Ureter (tissue), 1 donor: Measurements from ENCODE around the gene ABCG2. TPM values are rescaled to one million over a fixed set of nuclear protein-coding genes. Genes with fewer than 3 reads are reported as not detected.
"Not testable (repeated sequence)": the region's sequence is repeated elsewhere in the genome, so short reads cannot be mapped to it uniquely, and the experiment has no call there.

Experiments used
- DNase-seq: peaks from one replicate; pipeline ENCODE4 v3.0.0-alpha.2; 2020; ENCODE audit warnings: low spot score
- total RNA-seq: library from RNA; stranded (reverse); gene quantifications from one replicate; pipeline ENCODE4 v1.2.4, GENCODE V29; 2023
- donor health status: DM: yes; HTN: yes; CAD: no.

The ABCG2 gene
- total RNA-seq, 1 donor from 2014 or later = 6.3 TPM

DNA sequence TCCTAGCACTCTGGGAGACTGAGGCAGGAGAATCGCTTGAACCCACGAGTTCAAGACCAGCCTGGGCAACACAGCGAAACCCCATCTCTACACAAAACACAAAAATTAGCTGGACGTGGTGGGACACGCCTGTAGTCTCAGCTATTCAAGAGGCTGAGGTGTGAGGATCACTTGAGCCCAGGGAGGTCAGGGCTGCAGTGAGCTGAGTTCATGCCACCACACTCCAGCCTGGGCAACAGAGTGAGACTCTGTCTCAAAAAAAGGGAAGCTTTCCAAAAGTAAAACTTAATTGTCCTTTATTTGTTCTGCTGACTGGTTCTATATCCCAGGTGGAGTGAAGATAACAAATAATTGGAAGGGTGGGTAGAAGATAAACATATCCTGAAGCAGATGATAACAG is 45.6 kb downstream of the ABCG2 start:
- no peak for DNase-seq

- no peak for DNase-seq
Observed at GRCh38 chr4:88110826-88111225, 47.6 kb downstream of the ABCG2 start.

GRCh38 chr4:88109123-88109881 is 49.1 kb downstream of the ABCG2 start:
- DNase-seq = no peak

GRCh38 chr4:88108747-88109122 is 49.7 kb downstream of the ABCG2 start:
- no peak for DNase-seq

- DNase-seq = not testable (repeated sequence)
Observed at GRCh38 chr4:88108108-88108465, 50.4 kb downstream of the ABCG2 start.

DNA sequence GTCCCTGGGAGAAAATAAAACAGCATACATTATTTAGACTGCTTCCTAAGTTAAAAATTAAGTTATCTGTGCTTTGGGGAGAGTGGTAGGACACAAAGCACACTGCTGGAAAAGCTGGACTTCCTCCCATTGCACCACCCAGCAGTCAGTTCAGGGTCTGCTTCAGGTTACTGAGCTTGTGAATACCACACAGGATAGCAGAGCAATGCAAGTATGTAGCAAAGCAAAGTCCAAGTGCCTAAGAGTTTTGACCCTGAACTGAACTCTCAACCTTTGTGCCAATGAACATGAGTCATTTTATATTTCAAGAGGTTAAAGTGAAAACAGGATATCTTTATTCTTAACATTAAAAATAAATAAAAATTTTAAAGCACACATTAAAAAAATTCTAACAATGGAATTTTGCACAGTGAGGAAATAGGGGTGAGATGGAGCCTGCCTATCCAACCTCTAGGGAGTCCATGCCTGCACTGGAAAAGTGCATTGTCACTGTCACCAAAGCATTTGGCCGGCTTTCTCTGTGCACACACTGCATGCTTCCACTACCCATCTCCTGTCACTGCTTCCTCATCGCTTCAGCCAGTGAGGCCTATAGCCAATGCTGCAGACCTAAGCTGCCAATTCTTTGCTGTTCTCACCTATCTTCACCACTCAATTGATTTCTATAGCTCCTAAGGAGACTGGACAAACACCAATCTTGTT is 50.9 kb downstream of the ABCG2 start:
- no peak for DNase-seq

- no peak for DNase-seq
Observed at GRCh38 chr4:88106205-88106604, 52.2 kb downstream of the ABCG2 start.

GRCh38 chr4:88104902-88105610 is 53.4 kb downstream of the ABCG2 start:
- no peak for DNase-seq

DNA sequence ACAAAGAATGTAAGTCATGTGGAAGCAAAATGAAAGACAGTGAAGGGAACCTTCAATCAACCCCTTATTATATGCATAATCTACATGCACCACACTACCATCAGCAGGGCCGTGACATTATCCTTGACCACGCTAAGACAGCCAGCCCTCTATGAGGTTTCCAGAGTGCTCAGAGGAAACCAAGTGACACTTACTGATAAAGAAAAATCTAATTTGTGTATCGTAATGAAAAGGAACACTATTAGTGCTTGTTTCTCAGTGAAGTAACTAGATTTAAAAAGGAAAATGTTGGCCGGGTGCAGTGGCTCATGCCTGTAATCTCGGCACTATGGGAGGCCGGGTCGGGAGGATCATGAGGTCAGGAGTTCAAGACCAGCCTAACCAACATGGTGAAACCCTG is 56.4 kb downstream of the ABCG2 start:
- no peak for DNase-seq

DNA sequence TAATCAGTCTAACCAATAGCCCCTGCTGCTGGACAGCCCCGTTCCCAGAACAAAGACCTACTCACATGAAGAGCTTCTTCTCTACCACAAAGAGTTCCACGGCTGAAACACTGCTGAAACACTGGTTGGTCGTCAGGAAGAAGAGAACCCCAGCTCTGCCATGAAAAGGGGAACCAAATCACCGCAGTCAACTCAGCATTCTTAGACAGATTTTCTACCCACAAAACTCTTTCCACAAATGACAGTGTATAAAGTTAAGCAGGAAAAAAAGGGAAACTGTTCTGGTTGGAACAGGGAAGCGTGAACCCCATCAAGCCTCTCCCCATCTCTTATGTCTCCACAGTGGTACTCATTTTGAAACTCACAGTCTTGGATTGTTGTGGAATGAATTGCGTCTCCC is 57.3 kb downstream of the ABCG2 start:
- no peak for DNase-seq

DNA sequence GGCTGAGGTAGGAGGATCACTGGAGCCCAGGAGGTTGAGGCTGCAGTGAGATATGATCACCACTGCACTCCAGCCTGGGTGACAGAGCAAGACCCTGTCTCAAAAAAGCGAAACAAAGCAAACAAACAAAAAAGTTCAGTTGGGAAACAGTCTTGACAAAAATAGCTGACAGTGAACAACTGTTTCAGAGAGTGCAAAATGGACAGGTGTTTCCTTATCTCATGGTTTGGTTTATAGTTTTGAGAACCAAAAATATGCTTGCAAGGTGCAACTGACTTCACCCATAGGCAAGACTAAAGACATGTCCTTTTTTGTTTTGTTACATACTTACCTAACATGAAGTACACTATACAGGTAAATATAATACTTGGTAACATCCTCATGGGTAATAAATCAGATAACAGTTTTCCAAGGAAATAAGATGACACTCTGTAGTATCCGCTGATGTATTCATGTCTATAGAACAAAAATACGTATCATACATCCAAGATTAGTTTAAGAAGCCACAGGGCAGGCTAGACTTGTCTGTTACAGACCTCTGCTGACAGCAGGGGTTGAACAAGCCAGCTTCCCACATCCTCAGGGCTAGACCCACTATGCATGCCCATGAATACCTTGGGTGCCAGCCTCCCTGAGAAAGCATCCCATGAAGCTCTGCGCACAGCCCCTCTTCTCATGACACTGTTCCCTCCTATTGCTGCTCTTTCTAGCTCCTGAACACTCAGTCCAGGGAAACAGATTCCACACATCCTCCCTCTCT is 59.3 kb downstream of the ABCG2 start:
- no peak for DNase-seq

DNA sequence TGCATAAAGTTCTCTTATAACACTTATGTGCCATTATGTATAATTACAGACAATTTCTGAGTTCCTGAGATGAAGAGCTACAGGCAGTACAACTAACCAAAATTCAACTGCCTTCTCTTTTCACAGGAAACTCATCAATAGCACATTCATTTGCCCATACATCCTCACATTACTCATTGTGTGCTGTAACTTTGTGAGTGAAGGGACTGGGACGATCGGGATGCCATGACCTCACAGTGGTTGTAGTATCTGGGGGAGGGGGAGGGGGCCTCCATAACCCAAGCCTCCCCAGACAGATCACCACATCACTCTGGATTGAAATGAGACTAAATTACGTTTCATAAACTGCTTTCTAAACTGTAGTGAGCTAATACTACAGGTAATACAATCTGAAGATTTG is 60.7 kb downstream of the ABCG2 start:
- no peak for DNase-seq

DNA sequence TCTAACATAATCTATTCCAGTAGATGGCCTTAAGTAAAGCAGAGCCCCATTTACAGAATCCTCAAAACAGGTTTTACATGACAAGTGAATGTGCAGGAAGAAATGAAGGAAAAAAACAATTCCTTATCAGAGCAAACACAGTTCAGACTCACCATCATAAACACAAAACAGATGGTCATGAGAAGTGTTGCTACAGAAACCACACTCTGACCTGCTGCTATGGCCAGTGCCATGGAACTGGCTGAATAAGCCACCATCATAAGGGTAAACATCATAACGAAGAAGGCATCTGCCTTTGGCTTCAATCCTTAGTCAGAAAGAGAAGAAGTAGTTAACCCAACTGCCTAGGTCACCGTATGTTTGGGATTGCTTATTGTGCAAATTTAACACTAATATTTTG is 61.1 kb downstream of the ABCG2 start:
- DNase-seq = no peak

GRCh38 chr4:88093874-88094273 is 64.6 kb downstream of the ABCG2 start:
- no peak for DNase-seq

DNA sequence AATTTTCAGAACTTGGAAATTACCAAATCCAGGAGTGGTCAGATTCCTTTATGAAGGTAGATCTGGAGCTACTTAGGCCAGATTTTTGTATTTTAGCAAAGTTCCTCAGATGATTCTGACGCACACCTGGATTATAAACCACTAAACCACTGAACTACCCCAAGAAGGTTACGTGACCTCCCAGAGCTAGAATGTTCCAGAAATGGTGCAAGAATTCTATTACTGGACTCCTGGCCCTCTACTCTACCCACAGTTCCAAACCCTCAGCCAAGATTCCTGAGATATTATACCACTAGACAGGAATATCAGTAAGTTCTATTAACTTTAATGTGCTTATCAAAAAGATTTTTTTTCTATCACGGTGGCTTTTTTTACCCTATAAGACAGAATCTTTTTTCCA is 67.1 kb downstream of the ABCG2 start:
- no peak for DNase-seq

- no peak for DNase-seq
Observed at GRCh38 chr4:88090898-88091297, 67.5 kb downstream of the ABCG2 start.

DNA sequence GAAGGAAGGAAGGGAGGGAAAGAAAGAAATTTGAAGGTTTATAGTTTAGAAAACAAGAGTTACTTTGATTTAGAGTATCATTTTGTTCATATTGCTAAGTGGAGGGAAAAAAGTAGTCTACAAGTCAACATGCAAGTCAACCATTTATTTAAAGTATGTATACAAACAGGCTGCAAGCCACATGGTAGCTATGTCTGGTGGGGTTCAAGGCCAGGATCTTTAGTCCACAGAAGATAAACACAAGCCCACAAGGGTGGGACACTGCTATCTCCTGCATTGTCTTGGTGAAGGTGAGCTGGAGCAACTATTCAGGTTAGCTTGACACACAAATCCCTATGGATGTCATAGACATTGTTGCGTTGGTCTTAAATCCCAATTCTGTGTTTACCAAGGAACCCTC is 71.4 kb downstream of the ABCG2 start:
- no peak for DNase-seq

GRCh38 chr4:88080626-88081025 is 77.8 kb downstream of the ABCG2 start:
- no peak for DNase-seq

DNA sequence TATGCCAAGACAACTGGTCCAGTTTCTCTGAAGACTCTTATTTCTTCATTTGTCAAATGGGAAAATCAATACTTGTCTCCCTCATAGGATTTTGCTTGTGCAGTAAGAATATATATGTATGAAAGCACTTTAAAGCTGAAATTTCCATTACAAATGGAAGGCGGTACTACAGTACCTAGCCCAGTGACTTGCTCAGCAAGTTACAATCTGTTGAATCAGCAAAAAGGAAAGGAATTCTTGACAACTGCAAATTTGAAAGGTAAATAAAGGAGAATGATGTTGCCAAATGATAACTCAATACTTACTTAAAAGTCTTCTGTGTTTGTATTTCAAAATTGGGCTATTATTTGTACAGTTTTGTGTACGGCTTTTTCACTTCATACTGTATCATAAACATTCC is 79.9 kb downstream of the ABCG2 start:
- DNase-seq = no peak

- no peak for DNase-seq
Observed at GRCh38 chr4:88077911-88078524, 80.4 kb downstream of the ABCG2 start.

DNA sequence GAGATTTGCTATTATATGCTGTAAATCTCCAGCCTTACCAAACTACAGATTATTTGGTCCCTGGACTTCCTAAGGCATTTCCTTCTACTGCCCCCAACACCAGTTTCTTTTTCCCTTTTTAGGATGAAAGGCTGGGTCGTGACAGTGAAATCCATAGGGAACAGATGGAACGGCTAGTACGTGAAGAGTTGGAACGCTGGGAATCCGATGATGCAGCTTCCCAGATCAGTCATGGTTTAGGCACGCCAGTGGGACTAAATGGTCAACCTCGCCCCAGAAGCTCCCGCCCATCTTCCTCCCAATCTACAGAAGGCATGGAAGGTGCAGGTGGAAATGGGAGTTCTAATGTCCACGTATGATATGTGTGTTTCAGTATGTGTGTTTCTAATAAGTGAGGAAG is 83.1 kb downstream of the ABCG2 start:
- DNase-seq = no peak

GRCh38 chr4:88070031-88070430 is 88.4 kb downstream of the ABCG2 start:
- no peak for DNase-seq
